ENCODE measurements around the gene RELT.

RELT gene

GRCh38 chr11:73388265-73389133 lies 12.3 kb downstream of the RELT start:
- no peak for TF ChIP-seq Cebpa-rat (IDR thresholded peaks at IDR 0.05)
- H3K27ac ChIP-seq = peak overlapping the region; percentile 79 to 99 (median 91); a peak in 21 of 22 replicates
- H3K4me3 ChIP-seq = peak overlapping the region in 9 of 10 experiments; percentile 14 to 56 (median 42); a peak in 18 of 20 replicates
- peaks cover 23 to 59% (median 37%) of the 10 kb centered on the region in 11 experiments for H3K36me3 ChIP-seq
- peak overlapping the region; percentile 89 to 100 (median 97) for H3K4me2 ChIP-seq
- H4K20me1 ChIP-seq = peaks cover 49 to 100% (median 79%) of the 10 kb centered on the region in 11 experiments
- peaks cover 98 to 100% (median 100%) of the 10 kb centered on the region in 10 experiments for H3K4me1 ChIP-seq
- no peaks in the 10 kb centered on the region for H3K9me3 ChIP-seq (replicated peaks in 1 of 11)
- peak overlapping the region; percentile 60 to 99 (median 98); a peak in 21 of 22 replicates for H3K9ac ChIP-seq
- H3K27me3 ChIP-seq = no peaks in the 10 kb centered on the region

DNA sequence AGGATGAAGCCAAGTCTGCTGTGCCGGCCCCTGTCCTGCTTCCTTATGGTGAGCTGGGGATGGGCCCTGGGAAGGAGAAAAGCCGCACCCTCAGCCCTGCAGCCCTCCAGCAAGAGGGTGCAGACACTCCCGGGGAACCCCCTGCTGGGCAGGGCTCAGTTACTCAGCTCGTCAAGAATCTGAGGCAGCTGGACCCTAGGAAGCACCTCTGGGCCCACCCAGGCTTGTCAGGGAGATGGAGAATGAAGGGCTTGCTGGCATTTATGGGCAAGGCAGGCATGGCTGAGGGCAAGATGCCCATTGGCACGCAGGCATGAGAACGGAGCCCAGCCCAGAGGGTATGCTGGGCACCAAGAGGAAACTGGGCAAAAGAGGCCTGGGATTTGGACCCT lies 12.9 kb downstream of the RELT start:
- H3K4me2 ChIP-seq = peak overlapping the region; percentile 89 to 100 (median 97)
- peaks cover 92 to 97% (median 95%) of the 10 kb centered on the region in 10 experiments for H3K4me1 ChIP-seq

DNA sequence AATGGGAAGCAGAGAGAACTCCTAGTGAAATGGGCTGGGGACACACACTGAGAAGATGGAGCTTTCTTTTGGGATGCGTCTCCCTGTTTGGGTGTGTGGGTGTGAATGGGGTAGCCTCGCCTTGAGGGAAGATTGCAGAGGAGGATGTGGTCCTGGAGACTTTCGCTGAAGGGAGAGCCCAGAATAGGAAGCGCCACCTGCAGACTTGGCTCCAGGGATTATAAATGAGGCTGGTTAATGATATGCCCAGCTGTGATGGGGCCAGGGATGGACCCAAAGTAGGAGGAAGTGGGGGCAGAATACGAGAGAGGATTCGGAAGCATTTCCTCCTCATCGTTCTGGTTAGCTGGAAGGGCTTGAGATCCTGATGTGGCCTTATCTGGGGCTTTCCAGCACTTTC lies 13.7 kb downstream of the RELT start:
- TF ChIP-seq Cebpa-rat (IDR thresholded peaks at IDR 0.05) = no peak

More for the DNA sequence above, 12.9 kb downstream of the RELT start:
- Histone ChIP-seq H4K20me1 (peaks cover 55 to 100% (median 79%) of the 10 kb centered on the region in 11 experiments), H3K9ac (peak overlapping the region; percentile 31 to 99 (median 98); a peak in 19 of 22 replicates), H3K9me3 (replicated peaks in 1 of 11) (no peaks in the 10 kb centered on the region), H3K36me3 (peaks cover 26 to 57% (median 42%) of the 10 kb centered on the region in 11 experiments), H3K4me3 (peak overlapping the region in 9 of 10 experiments; percentile 14 to 56 (median 42); a peak in 14 of 20 replicates), H3K27me3 (no peaks in the 10 kb centered on the region), H3K27ac (peak overlapping the region in 9 of 11 experiments; percentile 79 to 99 (median 91); a peak in 17 of 22 replicates)
- TF ChIP-seq Cebpa-rat (IDR thresholded peaks at IDR 0.05) = no peak

DNA sequence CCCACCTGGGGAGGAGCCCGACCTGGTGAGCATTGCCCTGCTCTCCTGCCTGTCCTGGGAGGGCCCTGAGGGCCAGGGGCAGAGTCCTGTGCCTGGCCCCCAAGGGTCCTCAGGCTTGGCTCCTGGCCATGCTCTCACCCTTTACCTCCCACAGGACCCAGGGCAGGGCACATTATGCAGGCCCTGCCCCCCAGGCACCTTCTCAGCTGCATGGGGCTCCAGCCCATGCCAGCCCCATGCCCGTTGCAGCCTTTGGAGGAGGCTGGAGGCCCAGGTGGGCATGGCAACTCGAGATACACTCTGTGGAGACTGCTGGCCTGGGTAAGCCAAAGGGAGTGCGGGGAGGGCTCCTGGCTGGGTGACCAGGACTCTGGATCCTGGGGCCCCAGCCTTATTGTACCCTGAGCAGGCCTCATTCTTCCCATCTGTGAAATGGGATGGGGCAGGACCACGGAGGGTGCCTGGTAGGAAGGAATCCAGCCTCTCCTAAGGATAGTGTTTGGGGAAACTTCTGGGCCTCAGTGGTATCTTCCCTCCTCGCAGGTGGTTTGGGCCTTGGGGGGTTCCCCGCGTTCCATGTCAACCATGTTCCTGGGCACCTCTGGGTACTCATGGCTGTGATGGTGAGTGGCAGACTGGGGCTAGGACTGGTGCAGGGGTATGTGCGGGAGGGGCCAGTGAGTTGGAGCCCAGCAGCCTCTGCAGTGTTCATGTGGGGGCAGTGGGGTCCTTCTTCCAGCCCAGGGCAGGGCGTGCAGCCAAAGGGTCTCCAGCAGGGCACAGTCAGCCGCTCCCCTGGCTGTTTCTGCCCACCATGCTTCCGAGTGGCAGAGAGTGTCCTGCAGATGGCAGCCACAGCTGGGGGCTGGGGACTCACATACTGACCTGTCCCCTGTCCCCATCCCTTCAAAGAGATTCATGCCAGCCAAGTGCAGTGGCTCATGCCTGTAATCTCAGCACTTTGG lies 14.7 kb downstream of the RELT start:
- Histone ChIP-seq H3K9ac (peak overlapping the region in 10 of 11 experiments; percentile 7 to 99 (median 86); a peak in 18 of 22 replicates), H3K27me3 (no peaks in the 10 kb centered on the region), H3K36me3 (peaks cover 43 to 72% (median 60%) of the 10 kb centered on the region in 11 experiments), H3K4me2 (peak overlapping the region; percentile 89 to 100 (median 97)), H3K4me1 (peaks cover 76 to 81% (median 77%) of the 10 kb centered on the region in 10 experiments), H3K4me3 (peak overlapping the region in 1 of 10 experiments; percentile 17; a peak in 2 of 20 replicates), H4K20me1 (peaks cover 67 to 100% (median 86%) of the 10 kb centered on the region in 11 experiments), H3K9me3 (replicated peaks in 1 of 11) (no peaks in the 10 kb centered on the region), H3K27ac (peak overlapping the region in 10 of 11 experiments; percentile 1 to 98 (median 24); a peak in 16 of 22 replicates)
- TF ChIP-seq Cebpa-rat (IDR thresholded peaks at IDR 0.05) = no peak

More for the DNA sequence above, 13.7 kb downstream of the RELT start:
- Histone ChIP-seq H3K27ac (peak overlapping the region in 7 of 11 experiments; percentile 1 to 98 (median 45); a peak in 10 of 22 replicates), H3K4me1 (peaks cover 85 to 89% (median 87%) of the 10 kb centered on the region in 10 experiments), H3K36me3 (peaks cover 34 to 63% (median 50%) of the 10 kb centered on the region in 11 experiments), H3K27me3 (no peaks in the 10 kb centered on the region), H4K20me1 (peaks cover 63 to 100% (median 77%) of the 10 kb centered on the region in 11 experiments), H3K9ac (peak overlapping the region; percentile 7 to 99 (median 78); a peak in 18 of 22 replicates), H3K4me3 (peak overlapping the region in 5 of 10 experiments; percentile 38 to 56 (median 42); a peak in 5 of 20 replicates), H3K9me3 (replicated peaks in 1 of 11) (no peaks in the 10 kb centered on the region), H3K4me2 (peak overlapping the region; percentile 89 to 100 (median 97))

DNA sequence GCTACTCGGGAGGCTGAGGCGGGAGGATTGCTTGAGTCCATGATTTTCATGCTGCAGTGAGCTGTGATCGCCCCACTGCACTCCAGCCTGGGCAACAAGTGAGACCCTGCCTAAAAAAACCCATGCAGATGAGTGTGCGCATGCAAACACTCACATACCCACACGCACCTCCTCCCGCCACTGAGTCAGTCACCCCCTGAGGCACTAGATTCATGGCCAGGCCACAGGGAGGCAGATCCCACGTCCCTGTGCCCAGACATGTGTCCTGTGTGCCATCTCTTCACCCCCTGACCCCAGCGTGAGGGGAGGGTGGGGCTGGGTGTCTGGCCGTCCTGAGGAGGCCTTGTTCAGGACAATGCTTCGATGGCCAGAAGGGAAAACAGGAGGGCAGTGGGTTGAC lies 15.5 kb downstream of the RELT start:
- TF ChIP-seq Cebpa-rat (IDR thresholded peaks at IDR 0.05) = no peak
- H3K4me2 ChIP-seq = peak overlapping the region; percentile 89 to 100 (median 97)
- H4K20me1 ChIP-seq = peaks cover 60 to 100% (median 94%) of the 10 kb centered on the region in 11 experiments
- peaks cover 68 to 73% (median 69%) of the 10 kb centered on the region in 10 experiments for H3K4me1 ChIP-seq
- H3K27ac ChIP-seq = peak overlapping the region in 6 of 11 experiments; percentile 3 to 98 (median 60); a peak in 5 of 22 replicates
- peak overlapping the region in 9 of 11 experiments; percentile 24 to 99 (median 69); a peak in 8 of 22 replicates for H3K9ac ChIP-seq
- no peaks in the 10 kb centered on the region for H3K27me3 ChIP-seq
- H3K9me3 ChIP-seq (replicated peaks in 1 of 11) = no peaks in the 10 kb centered on the region
- no peak overlapping the region for H3K4me3 ChIP-seq
- H3K36me3 ChIP-seq = peaks cover 51 to 80% (median 67%) of the 10 kb centered on the region in 11 experiments

GRCh38 chr11:73392108-73393010 lies 16.2 kb downstream of the RELT start:
- peak overlapping the region; percentile 49 to 98 (median 63) for H3K9ac ChIP-seq
- no peak for TF ChIP-seq Cebpa-rat (IDR thresholded peaks at IDR 0.05)
- H3K27me3 ChIP-seq = no peaks in the 10 kb centered on the region
- H3K4me3 ChIP-seq = no peak overlapping the region; a peak in 2 of 20 replicates
- peaks cover 56 to 100% (median 95%) of the 10 kb centered on the region in 11 experiments for H4K20me1 ChIP-seq
- H3K36me3 ChIP-seq = peaks cover 57 to 87% (median 74%) of the 10 kb centered on the region in 11 experiments
- peaks cover 62 to 68% (median 63%) of the 10 kb centered on the region in 10 experiments for H3K4me1 ChIP-seq
- peak overlapping the region; percentile 60 to 100 (median 97) for H3K4me2 ChIP-seq
- peak overlapping the region; percentile 38 to 98 (median 58); a peak in 21 of 22 replicates for H3K27ac ChIP-seq
- H3K9me3 ChIP-seq (replicated peaks in 1 of 11) = no peaks in the 10 kb centered on the region

DNA sequence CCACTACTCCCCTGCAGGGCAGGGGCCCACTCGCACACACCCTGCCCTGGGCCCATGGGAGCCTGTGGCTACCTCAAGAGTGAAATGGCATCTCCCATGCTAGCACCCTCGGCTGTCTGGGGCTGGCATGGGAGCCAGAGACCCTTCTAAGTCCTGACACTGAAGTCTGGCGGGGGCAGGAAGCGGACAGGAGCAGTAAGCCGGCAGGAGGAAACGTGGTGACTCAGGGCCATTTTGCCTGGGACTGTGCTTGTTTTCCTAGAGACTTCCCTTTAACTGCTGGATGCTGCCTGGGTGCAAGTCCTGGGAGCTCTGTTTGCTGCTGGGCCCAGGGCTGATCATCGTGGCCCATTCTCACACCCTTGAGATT lies 16.8 kb downstream of the RELT start:
- Histone ChIP-seq H3K36me3 (peaks cover 61 to 90% (median 81%) of the 10 kb centered on the region in 11 experiments), H3K9ac (peak overlapping the region; percentile 49 to 98 (median 61))
- TF ChIP-seq Cebpa-rat (IDR thresholded peaks at IDR 0.05) = no peak

More for the DNA sequence above, 16.8 kb downstream of the RELT start:
- Histone ChIP-seq H3K27me3 (no peaks in the 10 kb centered on the region), H3K4me2 (peak overlapping the region; percentile 60 to 100 (median 97)), H3K4me3 (no peak overlapping the region; a peak in 2 of 20 replicates), H4K20me1 (peaks cover 50 to 100% (median 95%) of the 10 kb centered on the region in 11 experiments), H3K4me1 (peaks cover 56 to 68% (median 58%) of the 10 kb centered on the region in 10 experiments), H3K9me3 (replicated peaks in 1 of 11) (no peaks in the 10 kb centered on the region), H3K27ac (peak overlapping the region; percentile 38 to 98 (median 58); a peak in 21 of 22 replicates)

Measured in BLaER1 treated with 17β-estradiol and CSF1 and Interleukin-3, amounts not matched to agents 10 nM and 100 nM (cell line).